IPS-15b (cell line): ENCODE data around the gene HIKESHI.

Experiments used
- H3K27me3 ChIP-seq: one replicate; pipeline ENCODE4 v1.6.1; 2013; ENCODE audit warnings: low read length; ENCODE audit not compliant: control insufficient read depth, insufficient read depth
- H3K36me3 ChIP-seq: one replicate; pipeline ENCODE4 v1.6.1; 2013; ENCODE audit warnings: low read length; ENCODE audit not compliant: control insufficient read depth, insufficient read depth
- H3K4me1 ChIP-seq: one replicate; pipeline ENCODE4 v1.6.1; 2013; ENCODE audit warnings: mild to moderate bottlenecking, low read length; ENCODE audit not compliant: control insufficient read depth, insufficient read depth
- H3K4me3 ChIP-seq: one replicate; pipeline ENCODE4 v1.5.1; 2013; ENCODE audit warnings: low read depth, low read length
- H3K9ac ChIP-seq: one replicate; pipeline ENCODE4 v1.6.1; 2013; ENCODE audit warnings: low read depth, mild to moderate bottlenecking, low read length
- H3K9me3 ChIP-seq: one replicate; pipeline ENCODE4 v1.6.1; 2013; ENCODE audit warnings: mild to moderate bottlenecking, low read length; ENCODE audit not compliant: control insufficient read depth, insufficient read depth

The HIKESHI gene

GRCh38 chr11:86383041-86383955 is 81.3 kb downstream of the HIKESHI start:
- no peaks in the 10 kb centered on the region for H3K9me3 ChIP-seq
- H3K27me3 ChIP-seq, result no peaks in the 10 kb centered on the region
- peaks cover 2% of the 10 kb centered on the region for H3K4me1 ChIP-seq
- H3K9ac ChIP-seq, result no peak overlapping the region
- no peaks in the 10 kb centered on the region for H3K36me3 ChIP-seq
- H3K4me3 ChIP-seq, result no peak overlapping the region

GRCh38 chr11:86386283-86386682 is 84.2 kb downstream of the HIKESHI start:
- no peaks in the 10 kb centered on the region for H3K27me3 ChIP-seq
- H3K9ac ChIP-seq, result no peak overlapping the region
- H3K4me3 ChIP-seq, result no peak overlapping the region
- H3K36me3 ChIP-seq, result no peaks in the 10 kb centered on the region
- H3K9me3 ChIP-seq, result no peaks in the 10 kb centered on the region
- peaks cover 2% of the 10 kb centered on the region for H3K4me1 ChIP-seq

GRCh38 chr11:86386746-86387145 is 84.7 kb downstream of the HIKESHI start:
- Histone ChIP-seq H3K4me1 (peaks cover 2% of the 10 kb centered on the region), H3K9ac (no peak overlapping the region), H3K9me3 (no peaks in the 10 kb centered on the region), H3K4me3 (no peak overlapping the region), H3K36me3 (no peaks in the 10 kb centered on the region), H3K27me3 (no peaks in the 10 kb centered on the region)

- peaks cover 2% of the 10 kb centered on the region for H3K4me1 ChIP-seq
Measured at GRCh38 chr11:86388198-86388597, 86.2 kb downstream of the HIKESHI start.

GRCh38 chr11:86390487-86390886 is 88.4 kb downstream of the HIKESHI start:
- peaks cover 7% of the 10 kb centered on the region for H3K4me1 ChIP-seq
- H3K9me3 ChIP-seq, result no peaks in the 10 kb centered on the region
- no peaks in the 10 kb centered on the region for H3K36me3 ChIP-seq
- no peak overlapping the region for H3K4me3 ChIP-seq
- H3K9ac ChIP-seq, result no peak overlapping the region
- no peaks in the 10 kb centered on the region for H3K27me3 ChIP-seq

More at GRCh38 chr11:86388198-86388597, 86.2 kb downstream of the HIKESHI start:
- H3K9me3 ChIP-seq, result no peaks in the 10 kb centered on the region
- no peaks in the 10 kb centered on the region for H3K36me3 ChIP-seq
- no peak overlapping the region for H3K9ac ChIP-seq
- no peaks in the 10 kb centered on the region for H3K27me3 ChIP-seq
- no peak overlapping the region for H3K4me3 ChIP-seq

- Histone ChIP-seq H3K9ac (no peak overlapping the region), H3K36me3 (no peaks in the 10 kb centered on the region), H3K4me1 (peaks cover 4% of the 10 kb centered on the region), H3K27me3 (no peaks in the 10 kb centered on the region), H3K4me3 (no peak overlapping the region), H3K9me3 (no peaks in the 10 kb centered on the region)
Measured at GRCh38 chr11:86395061-86395551, 93.1 kb downstream of the HIKESHI start.
